Mucosa of stomach (tissue), 1 donor: ENCODE measurements around the gene SUPT20H.
"Not testable (repeated sequence)": the region's sequence is repeated elsewhere in the genome, so short reads cannot be mapped to it uniquely, and the experiment has no call there.

Experiments used
- H3K27me3 ChIP-seq: one replicate; pipeline ENCODE4 v1.7.0; 2013; ENCODE audit warnings: mild to moderate bottlenecking, low read length; ENCODE audit not compliant: control insufficient read depth, insufficient read depth
- H3K36me3 ChIP-seq: one replicate; pipeline ENCODE4 v1.7.0; 2013; ENCODE audit warnings: low read length; ENCODE audit not compliant: control insufficient read depth, insufficient read depth
- H3K4me1 ChIP-seq: one replicate; pipeline ENCODE4 v1.7.0; 2013; ENCODE audit warnings: mild to moderate bottlenecking, low read length; ENCODE audit not compliant: control insufficient read depth, insufficient read depth
- H3K4me3 ChIP-seq: one replicate; pipeline ENCODE4 v1.7.0; 2013; ENCODE audit warnings: low read length
- H3K9ac ChIP-seq: one replicate; pipeline ENCODE4 v1.7.0; 2013; ENCODE audit warnings: mild to moderate bottlenecking, low read length, moderate library complexity
- H3K9me3 ChIP-seq: one replicate; pipeline ENCODE4 v1.7.0; 2013; ENCODE audit warnings: mild to moderate bottlenecking, low read length, moderate library complexity; ENCODE audit not compliant: control insufficient read depth
- donor health status: Pancreatic carcinoma.

Gene SUPT20H

DNA sequence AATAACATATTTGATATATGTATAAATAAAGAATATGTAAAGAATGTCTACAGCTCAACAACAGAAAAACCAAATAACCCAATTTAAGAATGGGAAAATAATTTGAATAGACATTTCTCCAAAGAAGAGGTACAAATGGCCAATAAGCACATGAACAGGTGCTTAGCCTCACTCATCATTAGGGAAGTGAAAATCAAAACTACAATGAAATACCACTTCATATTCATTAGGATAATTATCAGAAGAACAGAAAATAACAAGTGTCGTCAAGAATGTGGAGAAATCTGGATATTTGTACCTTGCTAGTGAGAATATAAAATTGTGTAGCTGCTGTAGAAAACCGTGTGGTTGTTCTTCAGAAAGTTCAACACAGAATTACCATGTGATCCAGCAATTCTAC is 8.4 kb upstream of the SUPT20H start:
- H3K4me3 ChIP-seq: no peak overlapping the region

GRCh38 chr13:37065890-37066526 is 6.5 kb upstream of the SUPT20H start:
- Histone ChIP-seq H3K9ac (no peak overlapping the region), H3K4me1 (no peaks in the 10 kb centered on the region), H3K36me3 (no peaks in the 10 kb centered on the region), H3K4me3 (no peak overlapping the region), H3K27me3 (no peaks in the 10 kb centered on the region), H3K9me3 (no peaks in the 10 kb centered on the region)

More for the DNA sequence above, 8.4 kb upstream of the SUPT20H start:
- H3K9me3 ChIP-seq: no peaks in the 10 kb centered on the region
- H3K4me1 ChIP-seq: no peaks in the 10 kb centered on the region
- no peak overlapping the region for H3K9ac ChIP-seq
- no peaks in the 10 kb centered on the region for H3K27me3 ChIP-seq
- H3K36me3 ChIP-seq: no peaks in the 10 kb centered on the region

DNA sequence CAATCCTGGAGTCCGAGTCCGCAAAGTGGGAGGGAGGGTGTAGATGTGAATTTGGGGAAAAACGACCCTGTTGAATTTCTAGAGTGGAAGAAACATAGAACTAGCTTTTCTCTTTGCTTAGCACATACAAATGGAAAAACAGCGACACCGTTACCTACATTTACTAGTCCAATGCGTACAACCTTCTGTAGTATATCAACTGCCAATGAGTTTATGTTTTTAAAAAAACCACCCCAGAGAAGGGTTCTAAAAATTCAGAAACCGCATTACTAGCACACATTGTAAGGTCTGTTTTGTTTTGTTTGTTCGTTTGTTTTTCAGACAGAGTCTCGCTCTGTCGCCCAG is 332 bp upstream of the SUPT20H start:
- H3K27me3 ChIP-seq: no peaks in the 10 kb centered on the region
- no peaks in the 10 kb centered on the region for H3K4me1 ChIP-seq
- peak overlapping the region; percentile 85 for H3K4me3 ChIP-seq
- H3K36me3 ChIP-seq: no peaks in the 10 kb centered on the region
- peak overlapping the region; percentile 24 for H3K9ac ChIP-seq
- no peaks in the 10 kb centered on the region for H3K9me3 ChIP-seq

DNA sequence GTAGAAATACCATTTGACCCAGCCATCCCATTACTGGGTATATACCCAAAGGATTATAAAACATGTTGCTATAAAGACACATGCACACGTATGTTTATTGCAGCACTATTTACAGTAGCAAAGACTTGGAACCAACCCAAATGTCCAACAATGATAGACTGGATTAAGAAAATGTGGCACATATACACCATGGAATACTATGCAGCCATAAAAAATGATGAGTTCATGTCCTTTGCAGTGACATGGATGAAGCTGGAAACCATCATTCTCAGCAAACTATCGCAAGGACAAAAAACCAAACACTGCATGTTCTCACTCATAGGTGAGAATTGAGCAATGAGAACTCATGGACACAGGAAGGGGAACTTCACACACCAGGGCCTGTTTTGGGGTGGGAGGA is 3.3 kb downstream of the SUPT20H start:
- not testable (repeated sequence) for H3K27me3 ChIP-seq, H3K4me1 ChIP-seq, H3K9ac ChIP-seq, H3K36me3 ChIP-seq, H3K9me3 ChIP-seq, H3K4me3 ChIP-seq

GRCh38 chr13:37053111-37053510 is 6.4 kb downstream of the SUPT20H start:
- not testable (repeated sequence) for H3K9me3 ChIP-seq, H3K27me3 ChIP-seq, H3K4me1 ChIP-seq

DNA sequence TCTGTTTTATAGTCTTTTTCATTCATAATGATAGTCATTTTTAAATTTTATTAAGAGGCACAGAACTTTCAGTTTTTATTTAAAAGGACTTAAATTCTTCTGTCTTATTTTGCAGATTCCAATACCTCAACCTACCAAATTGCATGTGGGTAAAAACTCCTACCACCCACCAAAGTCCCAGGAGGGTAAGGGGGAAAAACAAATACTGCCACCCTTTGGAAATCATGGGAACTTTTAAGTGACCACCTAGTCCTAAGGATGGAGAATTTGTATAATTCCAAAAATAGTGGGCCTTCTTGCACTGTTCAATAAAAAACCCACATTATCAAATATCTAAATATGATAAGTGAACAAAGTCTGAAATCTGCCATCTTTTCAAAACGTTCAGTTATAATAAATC is 9.7 kb downstream of the SUPT20H start:
- Histone ChIP-seq H3K9me3 (no peaks in the 10 kb centered on the region), H3K27me3 (no peaks in the 10 kb centered on the region), H3K4me1 (no peaks in the 10 kb centered on the region), H3K9ac (no peak overlapping the region), H3K4me3 (no peak overlapping the region), H3K36me3 (no peaks in the 10 kb centered on the region)

More at GRCh38 chr13:37053111-37053510, 6.4 kb downstream of the SUPT20H start:
- not testable (repeated sequence) for H3K4me3 ChIP-seq, H3K9ac ChIP-seq, H3K36me3 ChIP-seq

DNA sequence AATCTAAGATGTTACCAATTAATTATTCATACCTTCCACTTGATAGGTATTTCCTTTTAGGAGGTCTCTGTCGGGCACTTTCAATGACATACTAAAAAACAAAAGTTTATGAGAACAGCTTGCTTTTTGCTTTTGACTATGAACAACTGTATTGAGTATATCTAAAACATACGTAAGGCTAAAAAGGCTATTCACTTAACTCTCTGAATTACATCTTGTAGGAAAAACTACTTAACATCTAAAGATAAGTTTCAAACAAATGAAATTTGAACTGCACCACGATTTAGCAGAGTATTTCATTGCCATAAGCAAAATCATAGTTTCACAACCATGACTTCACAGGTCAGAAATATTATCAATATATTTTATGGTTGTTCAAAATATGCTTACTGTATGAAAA is 11.6 kb downstream of the SUPT20H start:
- Histone ChIP-seq H3K27me3 (no peaks in the 10 kb centered on the region), H3K9ac (no peak overlapping the region), H3K36me3 (no peaks in the 10 kb centered on the region), H3K4me3 (no peak overlapping the region), H3K9me3 (no peaks in the 10 kb centered on the region), H3K4me1 (no peaks in the 10 kb centered on the region)

DNA sequence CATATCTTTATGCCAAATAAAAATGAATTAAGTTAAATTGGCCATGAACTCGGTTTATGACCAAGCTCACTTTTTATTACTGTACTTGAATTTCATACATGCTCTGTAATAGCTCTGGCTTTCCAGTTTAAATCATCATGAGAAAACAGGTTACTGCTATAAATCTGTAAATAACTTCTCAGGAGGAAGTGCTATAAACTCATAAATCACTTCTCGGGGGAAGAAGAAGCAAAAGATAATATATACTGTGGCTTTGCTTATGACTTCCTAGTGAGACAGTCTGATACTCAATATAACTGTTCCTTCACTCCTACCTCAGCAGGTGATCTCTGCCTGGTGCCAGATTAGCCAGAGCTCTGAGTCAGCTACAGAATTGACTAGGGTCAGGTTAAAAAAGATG is 12.5 kb downstream of the SUPT20H start:
- Histone ChIP-seq H3K27me3 (no peaks in the 10 kb centered on the region), H3K36me3 (peaks cover under 1% of the 10 kb centered on the region), H3K4me1 (no peaks in the 10 kb centered on the region), H3K9me3 (no peaks in the 10 kb centered on the region), H3K4me3 (no peak overlapping the region), H3K9ac (no peak overlapping the region)

DNA sequence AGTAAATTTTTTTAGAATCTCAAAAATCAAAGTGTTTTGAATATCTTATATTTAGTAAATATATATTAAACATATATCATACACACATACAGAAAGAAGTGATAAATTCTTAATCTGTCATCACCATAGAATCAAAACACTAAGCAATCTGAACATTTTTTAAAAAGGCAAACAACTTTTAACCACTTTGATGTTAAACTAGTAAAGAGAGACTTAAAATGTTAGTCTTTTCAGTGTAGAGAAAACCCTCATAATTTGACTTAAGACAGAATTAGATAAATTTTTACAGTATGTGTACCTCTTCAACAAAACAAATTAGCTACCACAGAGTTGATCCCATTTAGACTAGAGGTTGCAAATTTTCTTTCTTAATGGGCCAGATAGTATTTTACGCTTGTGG is 13.4 kb downstream of the SUPT20H start:
- Histone ChIP-seq H3K27me3 (no peaks in the 10 kb centered on the region), H3K9me3 (no peaks in the 10 kb centered on the region), H3K9ac (no peak overlapping the region), H3K4me1 (no peaks in the 10 kb centered on the region), H3K36me3 (peaks cover 8% of the 10 kb centered on the region), H3K4me3 (no peak overlapping the region)

DNA sequence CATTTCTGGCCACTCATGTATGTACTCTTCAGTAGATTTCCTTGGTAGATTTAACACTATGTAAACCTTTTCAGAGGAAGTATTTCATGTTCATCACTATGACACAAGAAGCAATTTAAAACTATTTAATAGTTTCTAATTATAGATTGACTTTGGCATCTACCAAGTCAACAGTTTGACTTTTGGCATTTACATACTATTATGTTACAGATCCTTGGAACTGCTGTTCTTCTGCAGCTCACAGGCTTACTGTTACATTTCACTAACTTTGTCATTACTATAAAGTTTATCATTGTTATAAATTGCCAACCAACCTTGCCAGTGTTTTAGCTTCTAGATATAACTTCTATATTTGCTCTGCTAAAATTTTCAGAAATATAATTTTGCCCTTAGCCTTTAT is 18.7 kb downstream of the SUPT20H start:
- Histone ChIP-seq H3K9ac (no peak overlapping the region), H3K4me1 (no peaks in the 10 kb centered on the region), H3K36me3 (peaks cover 8% of the 10 kb centered on the region)

DNA sequence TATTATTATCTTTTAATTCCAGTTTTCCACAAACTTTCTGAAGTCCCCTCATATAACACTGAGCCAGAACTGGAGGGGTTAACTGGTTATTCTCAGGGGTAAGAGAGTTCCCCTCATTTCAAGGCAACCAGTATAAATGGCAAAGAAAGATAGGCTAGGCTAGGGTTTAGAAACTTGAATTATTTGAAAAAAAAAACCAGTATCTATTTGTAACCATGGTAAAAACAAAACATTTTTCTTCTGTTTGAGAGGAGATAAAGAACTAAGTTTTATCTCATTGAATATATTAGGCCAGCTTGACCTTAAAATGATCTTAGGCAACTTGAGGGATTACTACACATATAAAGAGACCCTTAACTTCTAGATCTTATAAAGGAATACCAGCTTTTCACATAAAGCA is 19.6 kb downstream of the SUPT20H start:
- Histone ChIP-seq H3K36me3 (peaks cover 8% of the 10 kb centered on the region), H3K4me1 (no peaks in the 10 kb centered on the region), H3K9me3 (no peaks in the 10 kb centered on the region), H3K9ac (no peak overlapping the region), H3K27me3 (no peaks in the 10 kb centered on the region), H3K4me3 (no peak overlapping the region)

More for the DNA sequence above, 18.7 kb downstream of the SUPT20H start:
- H3K4me3 ChIP-seq: no peak overlapping the region
- no peaks in the 10 kb centered on the region for H3K9me3 ChIP-seq
- H3K27me3 ChIP-seq: no peaks in the 10 kb centered on the region

GRCh38 chr13:37037241-37037640 is 22.2 kb downstream of the SUPT20H start:
- no peak overlapping the region for H3K4me3 ChIP-seq
- no peaks in the 10 kb centered on the region for H3K27me3 ChIP-seq
- H3K9me3 ChIP-seq: no peaks in the 10 kb centered on the region
- H3K4me1 ChIP-seq: no peaks in the 10 kb centered on the region
- peaks cover 8% of the 10 kb centered on the region for H3K36me3 ChIP-seq
- H3K9ac ChIP-seq: no peak overlapping the region

GRCh38 chr13:37029617-37030016 is 29.9 kb downstream of the SUPT20H start:
- H3K4me1 ChIP-seq: no peaks in the 10 kb centered on the region
- no peak overlapping the region for H3K4me3 ChIP-seq
- H3K9ac ChIP-seq: no peak overlapping the region
- no peaks in the 10 kb centered on the region for H3K27me3 ChIP-seq
- H3K36me3 ChIP-seq: peaks cover 4% of the 10 kb centered on the region
- no peaks in the 10 kb centered on the region for H3K9me3 ChIP-seq
